ENCODE results near the gene PARVG. TPM values are rescaled to one million over a fixed set of nuclear protein-coding genes. Genes with fewer than 3 reads are reported as not detected.

Gene PARVG
- polyA plus RNA-seq, 2 of the 4 experiments (the other 2 are of a cell fraction), result not detected

DNA sequence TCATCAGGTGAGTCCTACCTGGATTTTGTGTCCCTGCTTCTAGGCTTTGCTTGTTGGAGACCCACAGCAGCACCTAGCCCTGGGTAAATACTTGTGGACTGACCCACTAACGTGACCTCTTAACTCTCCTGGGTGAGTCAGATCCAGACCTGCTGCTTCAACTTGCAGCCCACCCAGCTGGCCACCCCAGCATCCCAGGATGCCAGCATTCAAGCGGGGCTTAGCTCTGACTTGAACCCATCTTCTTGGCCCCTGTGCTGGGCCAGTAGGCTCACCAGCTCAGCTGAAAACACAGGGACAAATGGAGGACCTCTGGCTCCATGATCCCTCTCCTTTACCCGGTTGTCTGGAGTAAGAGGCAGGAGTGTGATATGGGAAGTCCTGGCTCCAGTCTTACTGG is 33.5 kb downstream of the PARVG start:
- Histone ChIP-seq H3K9me3 (peaks cover 3% of the 10 kb centered on the region; the same call in 1 of the 3 replicates), H3K27ac (no peak overlapping the region), H3K4me1 (no peaks in the 10 kb centered on the region), H3K4me2 (no peak overlapping the region), H3K4me3 (no peak overlapping the region)
- FAIRE-seq (no peak), DNase-seq (ENCODE audit: low read depth in 1 of 2, low spot score in 1 of 2) (no peak), ATAC-seq (no peak)
- CTCF ChIA-PET, result no interaction called here
- POLR2A ChIA-PET, result no interaction called here
- TF ChIP-seq HOXB13 (CRISPR knock-in tag; IDR thresholded peaks at IDR 0.05; ENCODE audit: low read depth) (no peak), CHD4 (IDR thresholded peaks at IDR 0.05; ENCODE audit: borderline replicate concordance) (no peak), CHD2 (IDR thresholded peaks at IDR 0.05; ENCODE audit: low read length, partially characterized antibody) (no peak), ZSCAN20 (CRISPR knock-in tag; IDR thresholded peaks at IDR 0.05) (no peak), FOXS1 (CRISPR knock-in tag; IDR thresholded peaks at IDR 0.05) (no peak), CBX2 (IDR thresholded peaks at IDR 0.05; ENCODE audit: borderline replicate concordance, low read depth) (no peak), ZNF302 (CRISPR knock-in tag; IDR thresholded peaks at IDR 0.05) (no peak), HOXA7 (CRISPR knock-in tag; IDR thresholded peaks at IDR 0.05) (no peak), KDM5A (IDR thresholded peaks at IDR 0.05) (no peak), KDM1A (IDR thresholded peaks at IDR 0.05; ENCODE audit: low read depth) (no peak), SREBF2 (IDR thresholded peaks at IDR 0.05) (no peak)
- TF ChIP-seq, protein P1, sequence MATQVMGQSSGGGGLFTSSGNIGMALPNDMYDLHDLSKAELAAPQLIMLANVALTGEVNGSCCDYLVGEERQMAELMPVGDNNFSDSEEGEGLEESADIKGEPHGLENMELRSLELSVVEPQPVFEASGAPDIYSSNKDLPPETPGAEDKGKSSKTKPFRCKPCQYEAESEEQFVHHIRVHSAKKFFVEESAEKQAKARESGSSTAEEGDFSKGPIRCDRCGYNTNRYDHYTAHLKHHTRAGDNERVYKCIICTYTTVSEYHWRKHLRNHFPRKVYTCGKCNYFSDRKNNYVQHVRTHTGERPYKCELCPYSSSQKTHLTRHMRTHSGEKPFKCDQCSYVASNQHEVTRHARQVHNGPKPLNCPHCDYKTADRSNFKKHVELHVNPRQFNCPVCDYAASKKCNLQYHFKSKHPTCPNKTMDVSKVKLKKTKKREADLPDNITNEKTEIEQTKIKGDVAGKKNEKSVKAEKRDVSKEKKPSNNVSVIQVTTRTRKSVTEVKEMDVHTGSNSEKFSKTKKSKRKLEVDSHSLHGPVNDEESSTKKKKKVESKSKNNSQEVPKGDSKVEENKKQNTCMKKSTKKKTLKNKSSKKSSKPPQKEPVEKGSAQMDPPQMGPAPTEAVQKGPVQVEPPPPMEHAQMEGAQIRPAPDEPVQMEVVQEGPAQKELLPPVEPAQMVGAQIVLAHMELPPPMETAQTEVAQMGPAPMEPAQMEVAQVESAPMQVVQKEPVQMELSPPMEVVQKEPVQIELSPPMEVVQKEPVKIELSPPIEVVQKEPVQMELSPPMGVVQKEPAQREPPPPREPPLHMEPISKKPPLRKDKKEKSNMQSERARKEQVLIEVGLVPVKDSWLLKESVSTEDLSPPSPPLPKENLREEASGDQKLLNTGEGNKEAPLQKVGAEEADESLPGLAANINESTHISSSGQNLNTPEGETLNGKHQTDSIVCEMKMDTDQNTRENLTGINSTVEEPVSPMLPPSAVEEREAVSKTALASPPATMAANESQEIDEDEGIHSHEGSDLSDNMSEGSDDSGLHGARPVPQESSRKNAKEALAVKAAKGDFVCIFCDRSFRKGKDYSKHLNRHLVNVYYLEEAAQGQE (IDR thresholded peaks at IDR 0.05), result no peak
- TF ChIP-seq, protein P2, sequence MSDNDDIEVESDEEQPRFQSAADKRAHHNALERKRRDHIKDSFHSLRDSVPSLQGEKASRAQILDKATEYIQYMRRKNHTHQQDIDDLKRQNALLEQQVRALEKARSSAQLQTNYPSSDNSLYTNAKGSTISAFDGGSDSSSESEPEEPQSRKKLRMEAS (IDR thresholded peaks at IDR 0.05), result no peak
- TF ChIP-seq, protein P3, sequence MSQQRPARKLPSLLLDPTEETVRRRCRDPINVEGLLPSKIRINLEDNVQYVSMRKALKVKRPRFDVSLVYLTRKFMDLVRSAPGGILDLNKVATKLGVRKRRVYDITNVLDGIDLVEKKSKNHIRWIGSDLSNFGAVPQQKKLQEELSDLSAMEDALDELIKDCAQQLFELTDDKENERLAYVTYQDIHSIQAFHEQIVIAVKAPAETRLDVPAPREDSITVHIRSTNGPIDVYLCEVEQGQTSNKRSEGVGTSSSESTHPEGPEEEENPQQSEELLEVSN (IDR thresholded peaks at IDR 0.05; ENCODE audit: borderline replicate concordance, low read depth), result no peak
- TF ChIP-seq, protein P4, sequence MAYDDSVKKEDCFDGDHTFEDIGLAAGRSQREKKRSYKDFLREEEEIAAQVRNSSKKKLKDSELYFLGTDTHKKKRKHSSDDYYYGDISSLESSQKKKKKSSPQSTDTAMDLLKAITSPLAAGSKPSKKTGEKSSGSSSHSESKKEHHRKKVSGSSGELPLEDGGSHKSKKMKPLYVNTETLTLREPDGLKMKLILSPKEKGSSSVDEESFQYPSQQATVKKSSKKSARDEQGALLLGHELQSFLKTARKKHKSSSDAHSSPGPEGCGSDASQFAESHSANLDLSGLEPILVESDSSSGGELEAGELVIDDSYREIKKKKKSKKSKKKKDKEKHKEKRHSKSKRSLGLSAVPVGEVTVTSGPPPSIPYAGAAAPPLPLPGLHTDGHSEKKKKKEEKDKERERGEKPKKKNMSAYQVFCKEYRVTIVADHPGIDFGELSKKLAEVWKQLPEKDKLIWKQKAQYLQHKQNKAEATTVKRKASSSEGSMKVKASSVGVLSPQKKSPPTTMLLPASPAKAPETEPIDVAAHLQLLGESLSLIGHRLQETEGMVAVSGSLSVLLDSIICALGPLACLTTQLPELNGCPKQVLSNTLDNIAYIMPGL (CRISPR knock-in tag; IDR thresholded peaks at IDR 0.05; ENCODE audit: borderline replicate concordance), result no peak
- TF ChIP-seq, protein P5, sequence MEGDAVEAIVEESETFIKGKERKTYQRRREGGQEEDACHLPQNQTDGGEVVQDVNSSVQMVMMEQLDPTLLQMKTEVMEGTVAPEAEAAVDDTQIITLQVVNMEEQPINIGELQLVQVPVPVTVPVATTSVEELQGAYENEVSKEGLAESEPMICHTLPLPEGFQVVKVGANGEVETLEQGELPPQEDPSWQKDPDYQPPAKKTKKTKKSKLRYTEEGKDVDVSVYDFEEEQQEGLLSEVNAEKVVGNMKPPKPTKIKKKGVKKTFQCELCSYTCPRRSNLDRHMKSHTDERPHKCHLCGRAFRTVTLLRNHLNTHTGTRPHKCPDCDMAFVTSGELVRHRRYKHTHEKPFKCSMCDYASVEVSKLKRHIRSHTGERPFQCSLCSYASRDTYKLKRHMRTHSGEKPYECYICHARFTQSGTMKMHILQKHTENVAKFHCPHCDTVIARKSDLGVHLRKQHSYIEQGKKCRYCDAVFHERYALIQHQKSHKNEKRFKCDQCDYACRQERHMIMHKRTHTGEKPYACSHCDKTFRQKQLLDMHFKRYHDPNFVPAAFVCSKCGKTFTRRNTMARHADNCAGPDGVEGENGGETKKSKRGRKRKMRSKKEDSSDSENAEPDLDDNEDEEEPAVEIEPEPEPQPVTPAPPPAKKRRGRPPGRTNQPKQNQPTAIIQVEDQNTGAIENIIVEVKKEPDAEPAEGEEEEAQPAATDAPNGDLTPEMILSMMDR (IDR thresholded peaks at IDR 0.05), result no peak
- TF ChIP-seq, protein P6, sequence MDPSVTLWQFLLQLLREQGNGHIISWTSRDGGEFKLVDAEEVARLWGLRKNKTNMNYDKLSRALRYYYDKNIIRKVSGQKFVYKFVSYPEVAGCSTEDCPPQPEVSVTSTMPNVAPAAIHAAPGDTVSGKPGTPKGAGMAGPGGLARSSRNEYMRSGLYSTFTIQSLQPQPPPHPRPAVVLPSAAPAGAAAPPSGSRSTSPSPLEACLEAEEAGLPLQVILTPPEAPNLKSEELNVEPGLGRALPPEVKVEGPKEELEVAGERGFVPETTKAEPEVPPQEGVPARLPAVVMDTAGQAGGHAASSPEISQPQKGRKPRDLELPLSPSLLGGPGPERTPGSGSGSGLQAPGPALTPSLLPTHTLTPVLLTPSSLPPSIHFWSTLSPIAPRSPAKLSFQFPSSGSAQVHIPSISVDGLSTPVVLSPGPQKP (IDR thresholded peaks at IDR 0.05; ENCODE audit: low read depth, low read length), result no peak
- 0% methylated on average over 1 of the region's 3 CpGs for WGBS (ENCODE audit: missing lambda C conversion rate)

DNA sequence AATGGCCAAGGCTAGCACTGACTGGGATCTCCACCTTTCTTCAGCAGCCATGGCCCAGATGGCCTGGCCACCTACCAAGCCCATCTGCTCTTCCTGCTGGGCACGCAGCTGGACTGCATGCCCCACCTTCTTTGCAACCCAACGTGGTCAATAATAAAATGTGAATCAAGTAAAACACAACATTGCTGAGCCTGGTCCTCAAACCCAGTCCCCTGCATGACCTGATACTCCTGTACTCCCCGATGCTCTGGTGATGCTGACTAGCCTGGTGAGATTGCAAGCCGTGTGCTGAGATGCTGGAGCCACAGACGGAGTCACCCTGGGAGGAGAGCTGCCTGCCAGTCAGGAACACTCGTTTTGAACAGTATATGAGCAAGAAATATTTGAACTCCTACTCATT is 34.0 kb downstream of the PARVG start:
- TF ChIP-seq HDAC2 (IDR thresholded peaks at IDR 0.05) (no peak), NR3C1 (IDR thresholded peaks at IDR 0.05) (no peak), RFX5 (IDR thresholded peaks at IDR 0.05) (no peak)
- no peak overlapping the region for H3K27ac ChIP-seq
- CTCF ChIA-PET, result no interaction called here
- ATAC-seq, result no peak
- H3K9me3 ChIP-seq, result no peaks in the 10 kb centered on the region; the same call in 2 of the 3 replicates
- POLR2A ChIA-PET, result no interaction called here
- WGBS (ENCODE audit: missing lambda C conversion rate), result 15% methylated on average over 6 of the region's 6 CpGs
- FAIRE-seq, result no peak
- no peak overlapping the region for H3K4me2 ChIP-seq
- no peak for DNase-seq (ENCODE audit: low read depth in 1 of 2, low spot score in 1 of 2)
- H3K4me3 ChIP-seq, result no peak overlapping the region
- H3K4me1 ChIP-seq, result no peaks in the 10 kb centered on the region

Data from A549 (cell line).